ENCODE data around the gene OR4D11.
"Not testable (repeated sequence)": the region's sequence is repeated elsewhere in the genome, so short reads cannot be mapped to it uniquely, and the experiment has no call there.

OR4D11 gene

GRCh38 chr11:59547605-59548308, 44.4 kb downstream of the OR4D11 start:
- not testable (repeated sequence) for H3K4me3 ChIP-seq (ENCODE audit: low read depth, low read length)

GRCh38 chr11:59548309-59548656, 44.9 kb downstream of the OR4D11 start:
- no peak overlapping the region for H3K4me3 ChIP-seq (ENCODE audit: low read depth, low read length)

- H3K4me3 ChIP-seq (ENCODE audit: low read depth, low read length): peak overlapping the region; percentile 87
These were observed 47.0 kb downstream of the OR4D11 start for GRCh38 chr11:59550368-59550841.

GRCh38 chr11:59550842-59551658, 47.7 kb downstream of the OR4D11 start:
- H3K4me3 ChIP-seq (ENCODE audit: low read depth, low read length): peak overlapping the region; percentile 87

GRCh38 chr11:59551659-59552521, 48.5 kb downstream of the OR4D11 start:
- H3K4me3 ChIP-seq (ENCODE audit: low read depth, low read length): peak overlapping the region; percentile 87

- no peak overlapping the region for H3K4me3 ChIP-seq (ENCODE audit: low read depth, low read length)
These were observed 49.5 kb downstream of the OR4D11 start for GRCh38 chr11:59552844-59553243.

- no peak overlapping the region for H3K4me3 ChIP-seq (ENCODE audit: low read depth, low read length)
These were observed 49.9 kb downstream of the OR4D11 start for GRCh38 chr11:59553323-59553722.

Data from iPS-11a (cell line).